Heart left ventricle (tissue), 16 donors: ENCODE data around the gene TPST2. TPM values are rescaled to one million over a fixed set of nuclear protein-coding genes. Genes with fewer than 3 reads are reported as not detected.

Source experiments
- ATAC-seq, 4 donors: fragments of 200-7000 bp; cut with Tn5 transposase; one replicate each; pipeline ENCODE4 v1.9.1; 2020 to 2022; ENCODE audit warnings: moderate library complexity in 4 of 4, mild to moderate bottlenecking in 3 of 4, moderate number of reproducible peaks in 1 of 4
- DNase-seq, 5 donors: peaks; one replicate each; pipeline ENCODE4 v3.0.0-alpha.2; 2020
- H3K27ac ChIP-seq, 12 donors: fragments of 200-600 bp; sonication (generic) in 4 of 12; one replicate each; pipeline versions ENCODE4 v1.5.0 to v1.8.0; 2016 to 2022; ENCODE audit warnings: mild to moderate bottlenecking in 2 of 12
- H3K27me3 ChIP-seq, 9 donors: fragments of 200-600 bp; sonication (generic) in 2 of 9; one replicate each; pipeline versions ENCODE4 v1.5.1 to v1.8.0; 2016 to 2022; ENCODE audit warnings: mild to moderate bottlenecking in 3 of 9
- H3K36me3 ChIP-seq, 9 donors: fragments of 200-600 bp; sonication (generic) in 2 of 9; one replicate each; pipeline versions ENCODE4 v1.5.0 to v1.8.0; 2018 to 2022; ENCODE audit warnings: mild to moderate bottlenecking in 2 of 9
- H3K4me1 ChIP-seq, 12 donors: fragments of 200-600 bp; sonication (generic) in 4 of 12; one replicate each; pipeline versions ENCODE4 v1.5.0 to v1.8.0; 2016 to 2022; ENCODE audit warnings: mild to moderate bottlenecking in 3 of 12
- H3K4me3 ChIP-seq, 12 donors: fragments of 200-600 bp; sonication (generic) in 4 of 12; one replicate each; pipeline versions ENCODE4 v1.5.0 to v1.8.0; 2017 to 2022; ENCODE audit warnings: mild to moderate bottlenecking in 9 of 12, moderate library complexity in 4 of 12
- H3K9me3 ChIP-seq, 12 donors: fragments of 200-600 bp; sonication (generic) in 4 of 12; one replicate each; pipeline versions ENCODE4 v1.5.0 to v1.8.0; 2016 to 2022; ENCODE audit warnings: mild to moderate bottlenecking in 1 of 12
- POLR2A ChIP-seq, 2 donors: fragments of 450-650 bp; IDR thresholded peaks; one replicate each; pipeline ENCODE4 v1.6.1; 2017; ENCODE audit warnings: antibody characterized with exemption in 2 of 2, mild to moderate bottlenecking in 2 of 2, moderate library complexity in 2 of 2
- WGBS, 4 donors: extraction: QIAGEN DNeasy Blood & Tissue Kit in 2 of 4; methylation state at CpG; one replicate each; pipeline versions ENCODE4 v1.1.5 to v1.1.7; 2013 to 2018; 5-methylcytosine and 5-hydroxymethylcytosine counted together
- intact Hi-C, 10 donors: fragments of 100-400 bp; cut with DNase I; formaldehyde crosslinking; loops; one replicate each; pipeline versions ENCODE4 v1.11.1 to v1.14.2; 2022
- polyA plus RNA-seq, 2 donors: library from polyadenylated mRNA; stranded (reverse); fragments of 200-250 nt; gene quantifications; one replicate each; pipeline ENCODE4 v1.2.3, GENCODE V29; 2013
- total RNA-seq, 9 donors: library from RNA; depleted of rRNA in 2 of 9; stranded (reverse); fragments of >200 nt in 2 of 9; fragmentation: NEBNext Ultra II Directional in 3 of 9; extraction: Animal tissue kit (Norgen Biotek cat#: 25700) in 3 of 9; gene quantifications; one replicate each; pipeline versions ENCODE4 v1.1.0 to v1.2.4, GENCODE V29; 2016 to 2023
- TF ChIP-seq, protein P1 (sequence below), 12 donors: fragments of 200-600 bp; sonication (generic) in 4 of 12; IDR thresholded peaks; one replicate each; pipeline versions ENCODE4 v1.5.0 to v1.8.0; 2018 to 2022; ENCODE audit warnings: antibody characterized with exemption in 12 of 12, mild to moderate bottlenecking in 5 of 12
- donor health status: ischemic (EF 13 %, LVEDD 7.1; RV severe dilation, severe dysfunction).
- donor health status: healthy with polysubstance abuse.
- donor health status: DM: no; HTN: yes; CAD: no.
- donor health status: DM: no; HTN: no; CAD: no.
- donor health status: ischemic (EF 25% LVEDD 6.9; RV normal size, moderate dysfunction).
- donor health status: ischemic (EF 25% LVEDD 5.7; RV mildly dilated, moderate dysfunction).
- donor health status: healthy.
- donor health status: DM: yes; HTN: yes; CAD: no.
- donor health status: ischemic (EF 35%, LVEDD 5.7; RV mildly dilated, moderate dysfunction).
- donor health status: nonischemic (EF 11% LVEDD 7.7; RV severe dilation, severe dysfunction).
- donor health status: DM: yes; HTN: yes; CAD: no.
- donor health status: PGD.
- donor health status: ischemic (EF 29% LVEDD 5.4; RV normal size, mild dysfunction).
- donor health status: nonischemic (EF 23%, LVEDD 6.1; RV moderate dilation, normal function).

Gene TPST2
- total and polyA plus RNA-seq, 11 donors, result 12.1 to 103 (median 25.2) TPM

- Histone ChIP-seq H3K4me3 (no peak overlapping the region), H3K27ac (peak overlapping the region in 1 of 12 donors; percentile 4), H3K36me3 (no peaks in the 10 kb centered on the region), H3K9me3 (no peaks in the 10 kb centered on the region), H3K27me3 (peaks cover 0 to 10% (median 2%) of the 10 kb centered on the region in 9 donors), H3K4me1 (peaks cover 0 to 52% (median 4%) of the 10 kb centered on the region in 12 donors)
- ATAC-seq (peak; percentile 38 to 68 (median 65)), DNase-seq (peak in 4 of 5 donors; percentile 25 to 65 (median 42))
- TF ChIP-seq POLR2A (IDR thresholded peaks at IDR 0.05), result no peak
- TF ChIP-seq, protein P1, sequence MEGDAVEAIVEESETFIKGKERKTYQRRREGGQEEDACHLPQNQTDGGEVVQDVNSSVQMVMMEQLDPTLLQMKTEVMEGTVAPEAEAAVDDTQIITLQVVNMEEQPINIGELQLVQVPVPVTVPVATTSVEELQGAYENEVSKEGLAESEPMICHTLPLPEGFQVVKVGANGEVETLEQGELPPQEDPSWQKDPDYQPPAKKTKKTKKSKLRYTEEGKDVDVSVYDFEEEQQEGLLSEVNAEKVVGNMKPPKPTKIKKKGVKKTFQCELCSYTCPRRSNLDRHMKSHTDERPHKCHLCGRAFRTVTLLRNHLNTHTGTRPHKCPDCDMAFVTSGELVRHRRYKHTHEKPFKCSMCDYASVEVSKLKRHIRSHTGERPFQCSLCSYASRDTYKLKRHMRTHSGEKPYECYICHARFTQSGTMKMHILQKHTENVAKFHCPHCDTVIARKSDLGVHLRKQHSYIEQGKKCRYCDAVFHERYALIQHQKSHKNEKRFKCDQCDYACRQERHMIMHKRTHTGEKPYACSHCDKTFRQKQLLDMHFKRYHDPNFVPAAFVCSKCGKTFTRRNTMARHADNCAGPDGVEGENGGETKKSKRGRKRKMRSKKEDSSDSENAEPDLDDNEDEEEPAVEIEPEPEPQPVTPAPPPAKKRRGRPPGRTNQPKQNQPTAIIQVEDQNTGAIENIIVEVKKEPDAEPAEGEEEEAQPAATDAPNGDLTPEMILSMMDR (IDR thresholded peaks at IDR 0.05), result no peak
- WGBS, 4 donors, result 39 to 64% (median 53%) methylated on average over 4 to 6 of the region's 6 CpGs
- intact Hi-C loops, result no loop called here
Measured at GRCh38 chr22:26619510-26619909, 29.6 kb upstream of the TPST2 start.

DNA sequence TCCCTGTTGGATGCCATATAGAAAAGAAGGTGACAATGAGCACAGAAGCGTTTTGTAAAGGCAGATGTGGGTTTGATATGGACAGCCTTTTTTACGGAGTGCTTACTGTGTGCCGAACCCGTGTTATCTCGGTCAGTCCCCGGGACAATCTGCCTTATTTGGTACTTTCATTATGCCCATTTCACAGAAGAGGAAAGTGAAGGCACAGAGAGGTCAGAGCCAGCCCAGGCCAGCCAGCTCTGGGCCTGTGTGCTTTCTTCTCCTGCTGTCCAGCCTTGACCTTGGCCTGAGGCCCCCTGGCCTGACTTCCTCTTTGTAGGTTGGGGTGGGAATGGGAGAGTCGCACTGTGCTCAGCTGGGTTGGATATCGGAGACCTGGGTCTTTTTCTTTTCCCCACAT, 28.5 kb upstream of the TPST2 start:
- no peaks in the 10 kb centered on the region for H3K36me3 ChIP-seq
- peaks cover 0 to 52% (median 4%) of the 10 kb centered on the region in 12 donors for H3K4me1 ChIP-seq
- DNase-seq, result no peak
- 82 to 93% (median 87%) methylated on average over 8 of the region's 8 CpGs for WGBS, 4 donors
- TF ChIP-seq, protein P1 (IDR thresholded peaks at IDR 0.05), result no peak
- no peak for TF ChIP-seq POLR2A (IDR thresholded peaks at IDR 0.05)
- intact Hi-C loops, result no loop called here
- no peak for ATAC-seq
- peaks cover 0 to 12% (median 2%) of the 10 kb centered on the region in 9 donors for H3K27me3 ChIP-seq
- H3K4me3 ChIP-seq, result no peak overlapping the region
- H3K27ac ChIP-seq, result peak overlapping the region in 2 of 12 donors; percentile 27 to 82
- no peaks in the 10 kb centered on the region for H3K9me3 ChIP-seq

GRCh38 chr22:26617271-26618199, 27.6 kb upstream of the TPST2 start, which contains the start of gene CRYBB1:
Gene CRYBB1, minus strand, starts transcription at chr22:26618027. Its CDS starts 1,708 bp downstream, at chr22:26616319.
- 72 to 77% (median 73%) methylated on average over 6 to 7 of the region's 7 CpGs for WGBS, 4 donors
- peak; percentile 27 to 76 (median 39) for DNase-seq
- Histone ChIP-seq H3K9me3 (no peaks in the 10 kb centered on the region), H3K27ac (peak within 1 kb of the TSS in 3 of 12 donors; percentile 27 to 82 (median 41)), H3K36me3 (no peaks in the 10 kb centered on the region), H3K4me3 (no peak within 1 kb of the TSS), H3K27me3 (peaks cover 0 to 12% (median 2%) of the 10 kb centered on the region in 9 donors), H3K4me1 (peaks cover 0 to 52% (median 4%) of the 10 kb centered on the region in 12 donors)
- intact Hi-C loops, result no loop called here
- peak in 3 of 4 donors; percentile 55 to 77 (median 74) for ATAC-seq
- no peak for TF ChIP-seq POLR2A (IDR thresholded peaks at IDR 0.05)
- TF ChIP-seq, protein P1 (IDR thresholded peaks at IDR 0.05), result no peak

- WGBS, 4 donors, result 67 to 74% (median 69%) methylated on average over 2 of the region's 2 CpGs
- H3K36me3 ChIP-seq, result no peaks in the 10 kb centered on the region
- no peaks in the 10 kb centered on the region for H3K9me3 ChIP-seq
- no peak for TF ChIP-seq POLR2A (IDR thresholded peaks at IDR 0.05)
- ATAC-seq, result no peak
- H3K4me3 ChIP-seq, result no peak overlapping the region
- peaks cover 0 to 12% (median 2%) of the 10 kb centered on the region in 9 donors for H3K27me3 ChIP-seq
- no peak overlapping the region for H3K27ac ChIP-seq
- DNase-seq, result no peak
- intact Hi-C loops, result no loop called here
- peaks cover 0 to 52% (median 4%) of the 10 kb centered on the region in 12 donors for H3K4me1 ChIP-seq
Measured at GRCh38 chr22:26616650-26617049, 26.7 kb upstream of the TPST2 start.
